Endothelial cell of umbilical vein (primary cell): ENCODE data around the gene UGT1A3. TPM values are rescaled to one million over a fixed set of nuclear protein-coding genes. Genes with fewer than 3 reads are reported as not detected.

ENCODE experiments used
- BruUV-seq: library from RNA; stranded (reverse); fragments of 400-500 nt; replicated peaks from 2 replicates; lab custom pipeline; 2021; lab: Mats Ljungman, UMichigan
- CTCF ChIA-PET: fragments of 300-600, 350-600 bp; sonication (Branson Sonifier 250); formaldehyde crosslinking; loops from one replicate; lab custom pipeline; 2021; ENCODE audit warnings: antibody characterized with exemption, inconsistent platforms; lab: Charles Lee
- POLR2A ChIA-PET: fragments of 300-600, 350-600 bp; sonication (Branson Sonifier 250); formaldehyde crosslinking; loops from one replicate; lab custom pipeline; 2021; ENCODE audit warnings: antibody characterized with exemption, inconsistent platforms; lab: Charles Lee
- DNase-seq: peaks from one replicate; pipeline ENCODE4 v3.0.0-alpha.2; 2011; ENCODE audit warnings: low read depth, low spot score
- FAIRE-seq: peaks from 2 replicates; lab custom pipeline; 2011; peaks lifted over from hg19 to GRCh38; lab: Jason Lieb, UNC
- H2AFZ ChIP-seq: 2 replicates; pipeline ENCODE4 v1.6.0; 2012; ENCODE audit warnings: low read depth, low read length, control low read depth, inconsistent platforms
- H3K27ac ChIP-seq: 2 replicates; pipeline ENCODE4 v1.5.1; 2011; ENCODE audit warnings: low read depth, mild to moderate bottlenecking, control low read depth, low read length, moderate library complexity; ENCODE audit not compliant: insufficient read depth
- H3K27me3 ChIP-seq, 2 experiments: 2 replicates each; pipeline versions ENCODE4 v1.6.0 to v1.6.1; 2011; ENCODE audit warnings: low read length in 2 of 2, mixed read lengths in 1 of 2; ENCODE audit not compliant: control insufficient read depth in 2 of 2, insufficient read depth in 2 of 2
- H3K36me3 ChIP-seq, 2 experiments: 2 replicates in 1 of 2; 3 replicates in 1 of 2; pipeline ENCODE4 v1.5.1; 2011; ENCODE audit warnings: low read length in 2 of 2, mild to moderate bottlenecking in 1 of 2, moderate library complexity in 1 of 2; ENCODE audit not compliant: control insufficient read depth in 2 of 2, insufficient read depth in 2 of 2; ENCODE audit errors: extremely low read depth in 1 of 2
- H3K4me1 ChIP-seq: 3 replicates; pipeline ENCODE4 v1.5.1; 2011; ENCODE audit warnings: mild to moderate bottlenecking, low read length; ENCODE audit not compliant: control insufficient read depth, insufficient read depth; ENCODE audit errors: extremely low read depth
- H3K4me2 ChIP-seq: 2 replicates; pipeline ENCODE4 v1.6.1; 2011; ENCODE audit warnings: low read length, control low read depth, mixed read lengths; ENCODE audit not compliant: insufficient read depth
- H3K4me3 ChIP-seq, 3 experiments: fragments of 200-600 bp in 1 of 3; sonication (generic), shearing (Covaris generic) in 1 of 3; replicated peaks in 1 of 3; 2 replicates each; pipeline ENCODE4 v1.5.1; 2011 to 2016; ENCODE audit warnings: control low read depth in 3 of 3, low read length in 3 of 3, mild to moderate bottlenecking in 2 of 3, inconsistent platforms in 1 of 3, low read depth in 1 of 3, moderate library complexity in 1 of 3; ENCODE audit not compliant: insufficient read depth in 1 of 3
- H3K79me2 ChIP-seq: 2 replicates; pipeline ENCODE4 v1.6.0; 2012; ENCODE audit warnings: low read length, inconsistent platforms; ENCODE audit not compliant: control insufficient read depth, insufficient read depth
- H3K9ac ChIP-seq: replicated peaks from 2 replicates; pipeline ENCODE3; 2011; ENCODE audit warnings: low read length, control low read depth; ENCODE audit not compliant: insufficient read depth; ENCODE audit errors: extremely low read depth
- H3K9me1 ChIP-seq: replicated peaks from 3 replicates; pipeline ENCODE4 v1.6.0; 2011; ENCODE audit warnings: mild to moderate bottlenecking, low read length; ENCODE audit not compliant: control insufficient read depth, insufficient read depth; ENCODE audit errors: extremely low read depth
- H3K9me3 ChIP-seq: replicated peaks from 2 replicates; pipeline ENCODE4 v1.5.1; 2012; ENCODE audit warnings: low read length, inconsistent platforms; ENCODE audit not compliant: control insufficient read depth, insufficient read depth
- H4K20me1 ChIP-seq: replicated peaks from 2 replicates; pipeline ENCODE3; 2011; ENCODE audit warnings: mild to moderate bottlenecking, low read length; ENCODE audit not compliant: control insufficient read depth, insufficient read depth; ENCODE audit errors: extremely low read depth
- CTCF ChIP-seq, 2 donors: IDR thresholded peaks; 1 replicate in 1 of 2; 2 replicates in 1 of 2; pipeline ENCODE4 v1.5.1; 2011; ENCODE audit warnings: low read length in 2 of 2, mild to moderate bottlenecking in 2 of 2, moderate library complexity in 2 of 2, control low read depth in 1 of 2, inconsistent platforms in 1 of 2, low read depth in 1 of 2; ENCODE audit not compliant: insufficient read depth in 1 of 2; ENCODE audit errors: extremely low read depth in 1 of 2
- EZH2 ChIP-seq: IDR thresholded peaks from 2 replicates; pipeline ENCODE4 v1.6.1; 2012; ENCODE audit warnings: borderline replicate concordance, low read depth, mild to moderate bottlenecking, moderate library complexity, low read length, inconsistent platforms; ENCODE audit not compliant: severe bottlenecking
- FOS ChIP-seq: IDR thresholded peaks from 2 replicates; pipeline ENCODE4 v1.6.1; 2011; ENCODE audit warnings: mild to moderate bottlenecking, low read length, moderate library complexity, borderline replicate concordance; ENCODE audit not compliant: insufficient read depth
- GATA2 ChIP-seq: IDR thresholded peaks from 2 replicates; pipeline ENCODE4 v1.7.0; 2011; ENCODE audit warnings: low read depth, mild to moderate bottlenecking, moderate library complexity, mixed read lengths, low read length; ENCODE audit not compliant: insufficient read length, insufficient read depth
- JUN ChIP-seq: IDR thresholded peaks from 2 replicates; pipeline ENCODE4 v1.6.1; 2011; ENCODE audit warnings: borderline replicate concordance, low read depth; ENCODE audit not compliant: insufficient read length, insufficient read depth
- MAX ChIP-seq: IDR thresholded peaks from 2 replicates; pipeline ENCODE4 v1.6.1; 2011; ENCODE audit not compliant: insufficient read depth, insufficient read length
- MYC ChIP-seq: IDR thresholded peaks from one replicate; pipeline ENCODE4 v1.6.1; 2011; ENCODE audit warnings: mild to moderate bottlenecking, low read depth, low read length
- POLR2A ChIP-seq: IDR thresholded peaks from 2 replicates; pipeline ENCODE4 v1.6.1; 2012; ENCODE audit warnings: low read depth, mild to moderate bottlenecking, control low read depth, low read length
- POLR2AphosphoS5 ChIP-seq: IDR thresholded peaks from 2 replicates; pipeline ENCODE4 v1.6.1; 2012; ENCODE audit warnings: low read depth, mild to moderate bottlenecking, control low read depth, low read length, moderate library complexity; ENCODE audit not compliant: insufficient read depth
- dilution Hi-C: fragments of 300-500 bp; cut with MboI; formaldehyde crosslinking; loops from one replicate; pipeline ENCODE4 v1.15.0; 2019; ENCODE audit warnings: low sequenced_read_pairs; ENCODE audit not compliant: extremely low pct_ligation_motif_present
- intact Hi-C: fragments of 100-400 bp; cut with micrococcal nuclease; formaldehyde crosslinking; loops from one replicate; pipeline ENCODE4 v1.10.0; 2022
- polyA plus RNA-seq, 4 experiments: library from polyadenylated mRNA; depleted of rRNA in 3 of 4; stranded (reverse) in 3 of 4; unstranded in 1 of 4; fragments of >200 nt; gene quantifications; 2 replicates each; pipeline versions ENCODE4 v1.2.1 to v1.2.3, GENCODE V29; 2011 to 2012; ENCODE audit warnings: missing spikeins in 1 of 4
- total RNA-seq: library from RNA; stranded (reverse); gene quantifications from 2 replicates; pipeline ENCODE4 v1.2.3, GENCODE V29; 2021

Gene UGT1A3
- total and polyA plus RNA-seq, 2 donors (not counting 3 experiments of a cell fraction or from before 2014, with no cell fraction given): not detected

- Histone ChIP-seq H3K9me1 (no peaks in the 10 kb centered on the region), H3K9me3 (no peaks in the 10 kb centered on the region), H4K20me1 (no peaks in the 10 kb centered on the region), H2AFZ (no peak within 1 kb of the TSS), H3K4me1 (no peaks in the 10 kb centered on the region), H3K4me3 (no peak within 1 kb of the TSS), H3K27me3 (peaks cover 1 to 6% of the 10 kb centered on the region in 2 experiments), H3K79me2 (no peaks in the 10 kb centered on the region), H3K36me3 (no peaks in the 10 kb centered on the region), H3K9ac (no peak within 1 kb of the TSS), H3K27ac (no peak within 1 kb of the TSS), H3K4me2 (no peak within 1 kb of the TSS)
- intact Hi-C loops (no loop called here), dilution Hi-C loops (no loop called here)
- no peak for FAIRE-seq
- ChIA-PET CTCF (no interaction called here), POLR2A (no interaction called here)
- DNase-seq: no peak
- BruUV-seq: no TSS peak
- no peak for TF ChIP-seq POLR2AphosphoS5
- TF ChIP-seq JUN: no peak
- no peak for TF ChIP-seq MAX
- TF ChIP-seq POLR2A: no peak
- TF ChIP-seq FOS: no peak
- no peak for TF ChIP-seq CTCF (IDR thresholded peaks at IDR 0.05; ENCODE audit: extremely low read depth in 1 of 2, insufficient read depth in 1 of 2, low read depth in 1 of 2, low read length in 2 of 2)
- TF ChIP-seq MYC: no peak
- TF ChIP-seq EZH2: no peak
- no peak for TF ChIP-seq GATA2
Measured at GRCh38 chr2:233760043-233760442, 31.2 kb downstream of the UGT1A3 start, which contains the start of gene UGT1A1. Gene UGT1A1, plus strand, starts transcription at chr2:233760270. Its CDS starts 18 bp downstream, at chr2:233760288.
